GM18499 (cell line): ENCODE results near the gene EPHA3.

ENCODE experiments used
- ATAC-seq: cut with Tn5 transposase; IDR thresholded peaks from one replicate; pipeline ENCODE4 v1.9.1; 2021; ENCODE audit warnings: moderate number of reproducible peaks; ENCODE audit not compliant: insufficient read depth, unreplicated experiment

EPHA3 gene

DNA sequence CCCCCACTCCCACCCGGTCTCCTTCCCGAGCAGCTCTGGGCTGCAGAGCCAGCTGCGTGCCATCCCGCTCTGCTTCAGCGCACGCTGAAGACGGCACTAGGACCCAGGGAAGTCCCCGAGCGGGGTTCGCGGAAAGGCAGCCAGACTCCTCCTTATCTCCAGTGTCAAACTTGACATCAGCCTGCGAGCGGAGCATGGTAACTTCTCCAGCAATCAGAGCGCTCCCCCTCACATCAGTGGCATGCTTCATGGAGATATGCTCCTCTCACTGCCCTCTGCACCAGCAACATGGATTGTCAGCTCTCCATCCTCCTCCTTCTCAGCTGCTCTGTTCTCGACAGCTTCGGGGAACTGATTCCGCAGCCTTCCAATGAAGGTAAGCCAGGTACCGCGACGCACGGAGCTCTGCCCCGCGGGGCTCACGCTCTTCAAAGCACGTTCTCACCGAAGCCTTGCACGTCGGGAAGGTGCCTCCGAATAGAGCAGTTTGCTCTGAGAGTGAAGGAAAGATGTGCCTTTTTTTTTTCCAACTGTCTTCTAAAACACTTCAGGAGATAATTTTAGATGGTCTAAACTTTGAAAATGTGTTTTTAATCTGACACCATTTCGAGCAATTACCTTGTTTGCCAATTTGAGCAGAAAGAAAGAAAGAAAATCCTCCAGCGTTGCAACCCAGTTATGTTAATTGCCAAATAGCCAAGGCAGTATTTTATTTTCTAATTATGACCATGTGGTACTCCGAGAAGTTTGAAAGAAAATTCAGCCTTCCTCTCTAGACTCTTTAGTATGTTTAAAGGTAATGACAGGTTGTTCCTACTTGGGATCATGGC, at the start of gene EPHA3:
TSS of gene EPHA3 (plus strand) at position 161 of the 830 bp plus-strand sequence. CDS start at position 289, 128 bp downstream.
- ATAC-seq, result peak; percentile 86

DNA sequence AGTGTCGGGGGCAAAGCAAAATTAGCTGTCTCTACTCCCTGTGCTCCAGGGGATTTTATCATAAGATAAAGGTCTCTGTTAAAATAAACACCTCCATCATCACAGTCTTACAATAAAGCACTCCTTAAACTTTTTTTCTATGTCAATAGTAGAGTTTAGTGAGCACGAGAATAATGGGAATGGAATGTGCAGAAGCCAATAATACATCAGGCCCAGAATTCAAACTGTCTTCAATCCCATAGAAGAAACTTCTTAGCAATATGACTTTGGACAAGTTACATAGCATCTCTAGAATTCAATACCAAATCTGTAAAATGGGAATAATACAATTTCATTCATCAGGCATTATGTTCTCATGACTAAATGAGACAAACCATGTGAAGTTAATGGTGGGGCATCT, 49.0 kb upstream of the EPHA3 start:
- ATAC-seq, result no peak

DNA sequence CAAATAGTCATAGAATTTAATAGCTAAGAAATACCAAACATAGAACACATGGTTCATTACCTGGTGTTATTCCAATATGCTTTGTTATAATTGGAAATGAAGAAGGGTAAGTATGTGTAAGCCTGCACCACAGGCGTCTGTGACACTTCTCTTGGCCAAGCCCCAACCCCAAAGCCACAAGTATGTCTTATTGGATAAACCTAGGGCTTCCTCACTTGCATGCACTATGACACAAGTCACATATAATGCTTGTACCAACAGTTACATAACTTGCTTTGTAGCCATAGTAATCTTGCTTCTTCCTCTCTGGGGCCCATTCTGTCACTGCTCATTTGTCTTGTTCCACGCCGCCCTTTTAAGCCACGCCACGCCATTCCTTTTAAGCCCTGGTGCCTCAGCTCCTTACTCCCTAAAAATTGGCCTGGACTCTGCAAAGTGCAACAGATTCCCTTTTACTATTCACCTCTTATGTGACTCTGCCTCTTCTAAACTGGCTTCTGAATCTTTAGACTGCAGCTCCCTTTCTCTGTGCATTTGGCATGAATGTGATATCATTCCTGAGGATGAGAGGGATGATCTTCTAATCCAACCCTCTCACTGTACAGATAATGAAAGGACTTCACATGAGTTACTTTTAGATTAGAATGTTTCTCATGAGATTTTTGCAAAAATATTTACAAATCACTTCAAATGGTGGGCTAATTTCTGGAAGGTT, 48.1 kb upstream of the EPHA3 start:
- no peak for ATAC-seq

DNA sequence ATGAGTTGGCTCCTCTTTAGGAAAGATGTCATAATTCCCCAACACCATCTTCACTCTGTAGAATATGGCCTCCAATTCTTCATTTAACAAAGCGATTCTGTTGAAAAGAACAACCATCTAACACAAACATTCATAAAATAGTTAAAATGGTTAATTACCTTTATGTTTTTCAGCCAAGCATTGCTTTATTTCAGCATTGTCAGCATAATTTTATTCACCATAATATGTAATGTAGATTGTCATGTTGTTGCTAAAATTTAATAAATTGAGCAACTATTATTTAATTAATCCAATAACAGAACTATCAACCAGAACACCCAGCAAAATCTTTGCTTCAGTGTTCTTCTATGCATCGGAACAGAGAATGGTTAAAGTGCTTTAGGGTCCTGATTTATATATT, 46.2 kb upstream of the EPHA3 start:
- no peak for ATAC-seq

DNA sequence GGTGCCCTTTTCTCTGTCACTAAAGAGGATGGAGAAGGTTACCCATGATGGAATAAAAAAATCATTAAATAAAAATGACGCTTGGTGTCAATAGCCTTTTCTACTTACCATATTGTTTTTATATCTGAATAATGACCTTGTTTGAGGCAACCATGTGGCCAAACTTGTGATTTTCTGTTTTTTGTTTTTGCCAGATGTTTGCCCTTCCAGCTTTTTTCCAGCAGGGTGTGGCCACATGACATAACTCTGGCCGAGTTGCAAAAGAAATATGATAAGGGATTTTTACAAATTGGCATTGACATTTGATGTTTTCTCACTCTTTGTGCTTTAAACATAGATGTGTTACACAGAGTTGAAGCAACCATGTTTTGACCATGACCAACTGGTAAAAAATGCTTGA, 39.7 kb upstream of the EPHA3 start:
- ATAC-seq, result no peak

DNA sequence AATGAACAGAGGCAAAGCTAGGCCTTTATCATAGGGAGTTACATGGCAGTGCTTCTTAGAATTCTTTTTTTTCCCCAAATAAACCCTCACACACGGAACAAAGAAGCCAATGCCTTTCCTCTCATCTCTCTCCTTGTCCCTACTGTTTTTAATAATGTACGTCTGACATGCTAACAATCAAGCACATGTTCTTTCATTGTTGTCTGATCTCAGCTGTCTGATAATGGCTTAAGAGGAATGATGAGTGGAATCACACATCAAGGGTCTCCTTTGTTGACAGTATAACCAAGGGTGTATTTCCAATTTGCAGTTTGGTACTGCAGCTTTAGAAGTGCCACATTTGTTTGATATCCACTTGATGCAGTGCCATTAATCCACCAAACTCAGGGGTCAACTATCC, 34.8 kb upstream of the EPHA3 start:
- ATAC-seq, result no peak

DNA sequence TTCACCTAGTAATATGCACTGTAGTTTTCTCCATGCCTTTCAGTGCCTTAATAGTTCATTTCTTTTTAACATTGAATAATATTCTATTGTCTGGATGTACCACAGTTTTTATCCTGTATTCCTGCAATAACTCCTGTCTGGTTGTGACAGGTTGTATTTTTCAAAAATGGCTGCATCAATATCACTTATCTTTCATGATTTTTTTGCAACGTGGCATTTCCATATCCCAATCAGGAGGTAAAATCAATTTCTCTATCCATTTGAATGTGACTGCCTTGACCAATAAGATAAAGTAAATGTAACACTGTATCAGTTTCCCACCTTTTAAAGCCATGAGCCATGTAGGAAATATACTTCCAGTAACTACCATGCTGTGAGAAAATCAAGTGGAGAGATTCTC, 27.5 kb upstream of the EPHA3 start:
- ATAC-seq, result no peak

DNA sequence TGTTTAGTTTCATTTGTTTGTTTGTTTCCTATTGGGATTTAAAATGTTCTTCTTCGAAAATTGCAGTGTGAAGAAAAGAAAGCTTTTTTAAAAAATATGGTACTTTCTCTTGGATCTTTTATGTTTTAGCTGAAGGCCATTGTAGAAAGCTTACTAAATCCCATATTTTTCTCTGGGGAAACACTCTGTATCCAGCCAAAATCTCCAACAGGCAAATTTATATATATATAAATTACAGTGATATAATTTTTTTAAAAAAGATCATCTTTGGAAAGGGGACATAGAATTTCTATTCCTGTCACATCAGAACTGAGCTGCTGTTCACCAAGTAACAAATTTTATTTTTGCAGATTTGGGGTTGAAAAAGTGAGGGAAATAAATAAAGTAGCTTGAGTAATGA, 19.6 kb upstream of the EPHA3 start:
- ATAC-seq, result no peak

DNA sequence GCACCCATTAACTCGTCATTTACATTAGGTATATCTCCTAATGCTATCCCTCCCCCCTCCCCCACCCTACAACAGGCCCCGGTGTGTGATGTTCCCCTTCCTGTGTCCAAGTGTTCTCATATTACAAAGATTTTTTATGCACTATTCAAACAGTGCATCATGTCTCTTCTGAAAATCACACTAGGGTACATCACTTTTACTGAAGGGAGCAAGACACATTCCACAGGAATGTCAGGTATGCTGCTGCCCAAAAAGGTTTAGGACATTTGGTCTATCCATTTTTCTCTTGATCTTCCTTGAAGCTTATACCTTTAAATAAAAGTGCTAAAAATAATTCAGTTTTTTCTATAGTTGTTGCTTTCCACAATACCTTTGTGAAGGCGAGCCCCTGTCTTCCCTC, 9.2 kb upstream of the EPHA3 start:
- no peak for ATAC-seq

DNA sequence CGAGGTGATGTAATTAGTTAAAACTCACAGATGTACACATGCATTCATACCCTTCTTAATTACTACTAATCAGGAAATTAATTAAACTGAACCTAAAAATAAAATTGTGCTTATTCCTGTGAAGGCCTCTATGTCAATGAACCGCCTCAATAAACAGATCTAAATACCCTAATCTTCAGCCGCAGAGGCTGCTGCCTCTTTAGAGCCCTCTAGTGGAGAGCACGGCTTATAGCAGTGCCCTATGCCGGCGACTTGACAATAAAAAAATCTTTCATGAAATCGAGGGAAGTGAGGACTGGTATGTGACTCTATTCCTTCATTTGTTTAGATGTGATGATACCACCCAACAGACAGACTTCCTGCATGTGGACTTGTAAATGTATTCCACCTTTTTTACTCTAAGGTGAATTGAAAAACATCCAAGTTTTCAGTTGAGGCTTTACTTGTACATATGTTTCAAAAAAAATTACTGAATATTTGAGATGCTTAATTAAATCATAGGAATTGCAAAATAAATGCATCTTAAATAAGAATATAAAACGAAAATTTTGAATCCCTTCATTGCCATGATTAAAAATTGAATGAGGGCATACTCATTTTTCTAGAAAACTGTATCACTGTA, 8.3 kb upstream of the EPHA3 start:
- ATAC-seq, result peak; percentile 89

DNA sequence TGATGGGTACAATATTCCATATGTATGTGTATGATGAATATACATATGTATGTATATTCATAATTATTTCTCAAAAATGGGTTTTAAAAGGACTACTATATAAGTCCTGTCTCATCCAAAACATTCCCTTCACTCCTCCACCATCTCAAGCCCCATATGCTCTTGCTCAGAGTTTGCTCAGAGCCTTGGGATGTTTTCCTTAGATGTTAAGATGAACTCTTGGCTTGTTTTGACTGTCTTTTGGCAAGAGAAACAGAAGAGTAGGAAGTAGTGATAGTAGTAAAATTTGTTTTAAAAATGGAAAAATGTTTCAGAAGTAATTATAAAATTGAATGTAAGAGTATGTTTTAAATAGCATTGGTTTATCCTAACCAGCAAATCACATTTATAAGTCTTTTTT, 6.2 kb upstream of the EPHA3 start:
- no peak for ATAC-seq

DNA sequence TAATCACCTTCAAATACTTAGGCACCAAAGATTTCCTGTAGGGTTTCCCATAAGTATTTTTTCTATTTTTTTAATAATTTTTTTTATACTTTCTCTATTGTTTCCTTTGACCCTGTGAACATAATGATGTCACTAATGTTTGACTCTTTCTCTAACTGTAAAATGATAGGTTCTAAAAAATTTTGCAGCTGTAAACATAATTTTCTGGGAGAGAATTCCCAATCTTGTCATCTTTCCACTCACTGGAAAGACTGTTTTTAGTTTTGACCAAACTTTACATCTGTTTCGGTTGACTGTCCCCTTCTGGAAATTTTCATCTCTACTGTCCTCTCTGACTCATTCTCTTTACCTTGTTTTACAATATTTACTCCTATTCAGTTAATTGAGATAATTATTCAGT, 5.5 kb upstream of the EPHA3 start:
- ATAC-seq, result no peak

DNA sequence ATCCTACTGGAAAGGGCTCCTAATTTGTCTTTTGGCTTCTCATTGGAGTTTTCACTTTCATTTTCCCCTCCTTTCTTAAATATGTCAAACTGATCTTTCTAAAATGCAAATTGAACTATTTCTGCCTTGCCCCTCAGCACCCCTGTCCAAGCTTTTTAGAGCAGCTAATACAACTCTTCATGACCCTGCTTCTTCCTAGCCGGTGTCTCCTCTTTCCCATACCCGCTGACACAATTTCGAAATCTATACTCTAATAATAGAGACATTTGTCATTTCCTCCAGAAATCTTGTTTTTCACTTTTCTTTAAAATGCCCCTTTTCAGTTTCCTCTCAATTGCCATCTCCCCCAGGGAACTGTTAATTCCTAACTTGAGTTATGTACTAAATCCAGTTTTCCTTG, 2.9 kb upstream of the EPHA3 start:
- no peak for ATAC-seq

DNA sequence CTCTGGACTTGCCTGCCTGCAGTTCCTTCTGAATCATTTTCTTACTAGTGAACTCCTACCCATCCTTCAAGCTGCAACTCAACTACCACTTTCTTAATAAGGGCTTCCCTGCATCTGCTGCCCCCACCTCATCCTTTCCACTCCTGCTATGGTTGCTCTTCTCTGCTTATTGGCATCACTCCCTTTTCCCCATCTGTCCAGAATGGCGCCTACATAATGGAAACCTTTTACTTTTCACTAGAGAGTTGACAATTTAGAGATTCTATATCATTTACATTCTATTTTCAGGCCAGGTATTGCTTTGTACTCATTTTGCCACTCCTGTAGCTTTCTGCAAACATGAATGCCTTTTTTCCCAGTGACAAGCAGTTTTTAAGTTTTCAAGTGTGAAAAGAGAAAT, 1.9 kb upstream of the EPHA3 start:
- no peak for ATAC-seq

DNA sequence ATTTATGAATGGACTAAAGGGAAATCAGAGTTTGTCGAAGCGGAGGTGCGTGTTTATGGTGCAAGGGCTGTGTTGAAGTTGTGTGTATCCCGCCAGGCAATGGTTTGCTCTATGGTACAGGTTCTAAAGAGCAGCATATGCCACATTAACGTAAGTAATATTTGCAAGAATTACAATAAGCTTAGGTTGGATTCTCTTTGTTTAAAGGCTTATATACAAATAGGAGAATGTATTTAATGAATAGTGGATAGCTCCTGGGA, 800 bp downstream of the EPHA3 start:
- no peak for ATAC-seq

DNA sequence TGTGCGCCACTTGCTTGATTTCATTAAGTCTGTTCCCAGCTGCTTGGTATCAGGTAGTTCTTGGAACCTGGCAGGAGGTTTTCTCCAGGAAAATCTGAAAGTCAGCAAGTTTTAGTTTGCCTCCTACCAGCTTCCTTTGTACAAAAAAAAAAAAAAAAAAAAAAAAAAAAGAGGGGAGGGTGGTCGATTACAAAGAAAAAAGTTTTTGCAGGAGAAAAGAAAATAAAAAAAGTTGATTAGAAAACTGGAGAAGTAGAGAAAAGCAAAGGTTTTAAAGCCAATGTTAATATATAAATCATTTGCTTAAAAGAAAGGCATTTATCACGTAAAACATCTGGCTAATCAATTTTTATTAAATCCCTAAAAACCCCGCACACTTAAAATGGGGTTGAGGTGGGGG, 5.9 kb downstream of the EPHA3 start:
- no peak for ATAC-seq

DNA sequence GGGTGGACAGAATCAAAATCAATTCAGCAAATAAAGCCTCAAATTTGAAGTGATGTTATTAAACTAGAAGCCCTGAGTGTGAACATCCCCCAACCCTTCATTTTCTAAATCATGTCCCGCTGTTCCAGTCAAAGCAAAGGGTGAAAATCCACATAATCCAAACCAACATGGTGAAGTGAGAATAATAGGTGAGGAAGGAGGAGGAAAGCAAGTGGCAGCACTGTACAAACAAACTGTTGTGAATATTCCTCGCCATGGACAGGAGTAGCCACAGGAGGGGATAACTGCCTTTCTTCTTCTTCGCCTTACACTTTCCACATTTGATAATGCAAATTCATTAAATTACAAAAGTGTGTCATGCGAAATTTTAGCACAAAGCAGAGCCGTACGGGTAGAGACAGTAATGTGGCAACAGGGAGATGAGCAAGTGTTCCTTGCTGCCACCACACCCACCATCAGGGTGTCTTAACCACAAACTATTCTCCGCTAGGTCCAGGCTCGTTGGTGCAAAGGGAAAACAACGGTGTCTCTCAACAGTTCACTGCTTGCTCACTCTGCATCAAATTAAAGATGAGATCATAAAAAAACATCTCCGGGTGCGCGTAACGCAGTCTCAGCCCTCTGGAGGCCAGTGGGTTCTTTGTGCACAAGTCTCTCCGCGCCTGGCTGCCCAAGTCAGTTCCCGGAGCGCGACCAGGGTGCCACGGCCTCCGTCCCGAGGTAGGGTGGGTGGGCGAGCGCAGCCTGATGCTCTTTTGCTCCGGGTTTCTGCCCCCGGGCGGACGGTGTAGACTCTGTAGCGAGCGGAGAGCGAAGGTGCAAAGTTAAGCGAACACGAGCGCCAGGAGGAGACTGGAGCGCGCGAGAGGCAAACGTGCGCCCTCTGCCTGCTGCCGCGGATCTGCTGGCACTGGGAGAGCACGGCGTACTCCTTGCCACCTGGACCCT, 6.7 kb downstream of the EPHA3 start:
- peak; percentile 57 for ATAC-seq

DNA sequence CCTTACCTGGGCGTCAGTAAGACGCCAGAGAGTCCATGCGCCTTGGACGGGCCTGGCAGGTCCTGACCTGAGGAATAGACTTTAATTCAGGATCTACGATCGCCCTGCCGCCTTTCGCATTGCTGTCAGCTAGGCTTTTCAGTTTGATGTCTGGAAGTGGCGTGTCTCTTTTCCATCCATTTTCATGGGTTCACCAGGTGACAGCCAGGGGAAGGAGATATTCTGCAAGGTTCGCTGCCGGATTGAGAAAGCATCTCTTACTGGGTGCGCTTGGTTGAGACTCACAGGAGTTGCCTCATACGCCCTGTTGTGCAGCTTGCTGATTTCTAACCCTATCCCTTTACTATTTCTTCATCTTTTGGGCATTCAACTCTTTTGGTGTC, 7.4 kb downstream of the EPHA3 start:
- ATAC-seq, result no peak

DNA sequence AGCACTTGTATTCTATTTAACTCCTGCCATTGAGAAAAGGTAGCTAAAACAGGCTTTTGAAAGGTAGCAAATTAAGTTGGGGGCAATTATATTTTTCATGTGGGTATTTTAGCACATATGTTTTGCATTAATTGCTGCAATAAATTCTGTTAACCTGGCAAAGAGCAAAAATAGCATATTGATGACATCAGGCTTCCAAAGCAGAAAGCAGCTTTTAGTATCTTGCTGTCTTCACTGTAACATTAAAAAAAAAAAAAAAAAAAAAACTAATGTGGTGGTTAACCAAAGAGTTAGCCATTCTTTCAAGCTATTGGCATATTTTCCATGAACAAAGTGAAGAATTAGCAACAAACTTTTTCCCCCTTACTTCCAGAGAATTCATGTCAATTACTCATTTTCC, 9.1 kb downstream of the EPHA3 start:
- no peak for ATAC-seq

DNA sequence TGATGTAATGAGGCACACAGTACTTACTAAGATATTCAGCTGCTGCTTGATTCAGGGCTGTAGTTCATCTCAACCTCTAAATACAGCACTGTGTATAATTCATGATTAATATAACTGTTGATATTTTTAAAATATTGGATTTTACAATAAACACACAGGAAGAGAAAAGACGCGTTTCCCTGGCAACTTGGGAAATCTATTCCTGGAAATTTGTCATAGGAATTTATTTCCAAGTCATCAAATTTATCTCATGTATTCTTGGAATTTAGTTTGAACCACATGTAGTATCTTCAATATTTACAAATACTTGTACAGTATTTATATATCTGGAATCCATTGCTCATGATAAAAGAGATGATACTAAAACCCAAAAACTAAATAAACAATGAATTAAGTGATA, 30.6 kb downstream of the EPHA3 start:
- no peak for ATAC-seq

DNA sequence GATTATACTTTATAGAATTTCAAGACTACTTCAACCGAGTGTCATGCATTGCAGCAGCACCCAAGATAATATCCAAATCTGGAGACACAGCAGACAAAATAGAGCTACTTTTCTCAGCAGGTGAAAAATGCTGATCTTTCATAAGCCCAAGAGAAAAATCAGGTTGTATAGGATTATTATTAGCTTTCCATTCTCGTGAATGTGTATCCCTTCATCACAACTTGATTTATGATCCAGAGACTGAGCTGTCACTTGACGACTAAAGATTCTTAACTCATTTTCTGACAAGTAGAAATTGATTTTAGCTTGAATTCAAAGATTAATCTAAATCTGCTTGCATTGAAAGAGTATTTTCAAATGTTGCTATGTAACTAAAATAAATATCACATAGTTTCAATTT, 32.4 kb downstream of the EPHA3 start:
- ATAC-seq, result no peak
